Measurements from ENCODE around the gene NUP93. TPM values are rescaled to one million over a fixed set of nuclear protein-coding genes. Genes with fewer than 3 reads are reported as not detected.

Gene NUP93
- total and polyA plus RNA-seq, 2 donors from 2014 or later = 34.8 to 48.8 TPM

DNA sequence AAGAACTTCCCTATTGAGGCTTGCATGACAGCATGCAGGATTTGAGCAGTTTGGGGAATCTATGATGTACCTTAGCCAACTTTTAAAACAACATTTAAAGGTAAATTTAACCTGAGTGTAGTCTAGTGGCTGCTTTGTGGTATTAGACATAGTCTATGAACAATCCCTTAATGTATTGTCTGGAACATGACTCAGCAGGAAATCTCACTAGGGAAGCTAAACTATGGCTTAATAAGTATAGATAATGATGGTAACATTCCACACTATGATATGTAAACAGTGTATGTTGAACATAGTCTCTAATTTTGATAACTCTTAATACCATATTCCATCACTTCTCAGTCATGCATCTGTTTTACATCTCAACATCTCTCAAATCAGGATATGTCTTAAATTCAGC lies 83.0 kb downstream of the NUP93 start:
- Histone ChIP-seq H3K9ac (ENCODE audit: low read length in 3 of 3) (no peak overlapping the region), H3K4me3 (ENCODE audit: low read length in 3 of 3) (no peak overlapping the region), H3K27ac (ENCODE audit: low read depth in 2 of 2, low read length in 2 of 2) (no peak overlapping the region), H3K9me3 (ENCODE audit: control insufficient read depth in 2 of 3, insufficient read depth in 1 of 3, low read length in 3 of 3) (no peaks in the 10 kb centered on the region), H3K36me3 (ENCODE audit: control insufficient read depth in 2 of 3, insufficient read depth in 3 of 3, low read length in 3 of 3) (no peaks in the 10 kb centered on the region), H3K27me3 (ENCODE audit: control insufficient read depth, insufficient read depth, low read length) (no peaks in the 10 kb centered on the region), H3K4me1 (ENCODE audit: control insufficient read depth in 2 of 3, insufficient read depth in 2 of 3, low read depth in 1 of 3, low read length in 3 of 3) (no peaks in the 10 kb centered on the region)
- DNase-seq = no peak
- TF ChIP-seq, protein P1, sequence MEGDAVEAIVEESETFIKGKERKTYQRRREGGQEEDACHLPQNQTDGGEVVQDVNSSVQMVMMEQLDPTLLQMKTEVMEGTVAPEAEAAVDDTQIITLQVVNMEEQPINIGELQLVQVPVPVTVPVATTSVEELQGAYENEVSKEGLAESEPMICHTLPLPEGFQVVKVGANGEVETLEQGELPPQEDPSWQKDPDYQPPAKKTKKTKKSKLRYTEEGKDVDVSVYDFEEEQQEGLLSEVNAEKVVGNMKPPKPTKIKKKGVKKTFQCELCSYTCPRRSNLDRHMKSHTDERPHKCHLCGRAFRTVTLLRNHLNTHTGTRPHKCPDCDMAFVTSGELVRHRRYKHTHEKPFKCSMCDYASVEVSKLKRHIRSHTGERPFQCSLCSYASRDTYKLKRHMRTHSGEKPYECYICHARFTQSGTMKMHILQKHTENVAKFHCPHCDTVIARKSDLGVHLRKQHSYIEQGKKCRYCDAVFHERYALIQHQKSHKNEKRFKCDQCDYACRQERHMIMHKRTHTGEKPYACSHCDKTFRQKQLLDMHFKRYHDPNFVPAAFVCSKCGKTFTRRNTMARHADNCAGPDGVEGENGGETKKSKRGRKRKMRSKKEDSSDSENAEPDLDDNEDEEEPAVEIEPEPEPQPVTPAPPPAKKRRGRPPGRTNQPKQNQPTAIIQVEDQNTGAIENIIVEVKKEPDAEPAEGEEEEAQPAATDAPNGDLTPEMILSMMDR (IDR thresholded peaks at IDR 0.05; ENCODE audit: borderline replicate concordance, extremely low read depth, insufficient read depth) = no peak
- FAIRE-seq = no peak
- intact Hi-C loops (cut with DNase I) = no loop called here

DNA sequence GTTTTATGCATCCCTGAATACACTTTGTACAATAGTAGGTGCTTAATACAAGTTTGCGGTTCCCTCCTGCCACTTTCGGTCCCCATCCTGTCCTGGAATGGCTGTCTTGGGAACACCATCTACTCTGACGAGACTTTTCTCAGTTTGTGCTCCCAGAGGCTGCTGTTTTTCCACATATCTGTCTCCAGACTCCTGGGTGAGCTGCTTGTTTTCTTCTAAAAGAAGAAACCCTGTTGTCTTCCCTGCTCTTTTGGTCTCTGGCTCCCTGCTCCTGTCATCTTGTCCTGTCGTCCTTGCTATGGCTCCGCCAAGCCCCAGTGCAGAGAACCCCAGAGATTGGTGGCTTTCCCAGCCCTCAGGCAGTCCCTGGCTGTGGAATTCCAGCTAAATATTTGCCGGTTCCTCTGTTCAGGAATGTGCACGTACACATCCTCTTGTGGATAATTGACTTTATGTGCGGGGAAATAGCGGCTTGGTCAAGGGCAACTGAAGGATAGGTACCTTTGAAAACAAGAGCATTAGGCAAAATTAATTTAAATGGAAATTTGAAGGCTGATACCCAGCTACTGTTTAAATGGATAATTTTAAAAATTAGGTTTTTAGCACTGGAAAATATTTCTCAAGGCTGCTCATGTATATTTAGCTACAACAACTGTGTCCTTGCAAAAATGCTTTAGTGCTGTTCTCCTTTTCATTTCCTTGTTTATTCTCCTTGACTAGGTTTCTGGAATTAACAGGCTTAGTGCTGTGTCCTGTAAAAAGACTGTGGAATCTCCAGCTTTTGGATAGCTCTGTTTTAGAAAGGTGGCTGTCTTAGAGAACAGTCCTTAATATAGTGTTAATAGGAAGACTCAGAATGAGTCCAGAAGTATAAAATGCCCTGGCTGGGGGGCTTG lies 84.9 kb downstream of the NUP93 start:
- no peaks in the 10 kb centered on the region for H3K9me3 ChIP-seq (ENCODE audit: control insufficient read depth in 2 of 3, insufficient read depth in 1 of 3, low read length in 3 of 3)
- no peak overlapping the region for H3K4me3 ChIP-seq (ENCODE audit: low read length in 3 of 3)
- TF ChIP-seq, protein P1 (IDR thresholded peaks at IDR 0.05; ENCODE audit: borderline replicate concordance, extremely low read depth, insufficient read depth) = no peak
- no peaks in the 10 kb centered on the region for H3K4me1 ChIP-seq (ENCODE audit: control insufficient read depth in 2 of 3, insufficient read depth in 2 of 3, low read depth in 1 of 3, low read length in 3 of 3)
- no peaks in the 10 kb centered on the region for H3K27me3 ChIP-seq (ENCODE audit: control insufficient read depth, insufficient read depth, low read length)
- peak overlapping the region; percentile 66 to 80 for H3K27ac ChIP-seq (ENCODE audit: low read depth in 2 of 2, low read length in 2 of 2)
- DNase-seq (peak in 4 of 5 donors; percentile 66 to 75 (median 72)), FAIRE-seq (no peak)
- peak overlapping the region in 1 of 3 donors; percentile 20 for H3K9ac ChIP-seq (ENCODE audit: low read length in 3 of 3)
- intact Hi-C loops (cut with DNase I) = no loop called here
- H3K36me3 ChIP-seq (ENCODE audit: control insufficient read depth in 2 of 3, insufficient read depth in 3 of 3, low read length in 3 of 3) = no peaks in the 10 kb centered on the region

DNA sequence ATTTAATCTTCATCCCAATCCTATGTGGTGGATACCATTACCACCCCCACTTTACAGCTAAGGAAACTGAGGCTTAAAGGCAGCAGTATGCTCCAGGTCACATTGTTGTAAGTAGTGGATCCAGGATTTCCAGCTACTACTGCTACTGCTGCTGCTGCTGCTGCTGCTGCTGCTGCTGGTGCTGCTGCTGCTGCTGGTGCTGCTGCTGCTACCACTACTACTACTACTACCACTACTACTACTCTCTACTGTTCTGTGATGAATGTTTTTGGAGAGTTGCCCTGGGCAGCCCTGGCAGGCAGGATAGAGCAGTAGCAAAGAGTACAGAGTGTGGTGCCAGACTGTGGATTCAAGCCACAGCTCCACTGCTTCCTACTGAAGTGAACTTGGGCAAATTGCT lies 85.8 kb downstream of the NUP93 start:
- Histone ChIP-seq H3K36me3 (ENCODE audit: control insufficient read depth in 2 of 3, insufficient read depth in 3 of 3, low read length in 3 of 3) (no peaks in the 10 kb centered on the region), H3K27me3 (ENCODE audit: control insufficient read depth, insufficient read depth, low read length) (no peaks in the 10 kb centered on the region), H3K27ac (ENCODE audit: low read depth in 2 of 2, low read length in 2 of 2) (peak overlapping the region; percentile 45 to 80), H3K4me1 (ENCODE audit: control insufficient read depth in 2 of 3, insufficient read depth in 2 of 3, low read depth in 1 of 3, low read length in 3 of 3) (no peaks in the 10 kb centered on the region), H3K9me3 (ENCODE audit: control insufficient read depth in 2 of 3, insufficient read depth in 1 of 3, low read length in 3 of 3) (no peaks in the 10 kb centered on the region), H3K4me3 (ENCODE audit: low read length in 3 of 3) (no peak overlapping the region), H3K9ac (ENCODE audit: low read length in 3 of 3) (no peak overlapping the region)
- TF ChIP-seq, protein P1 (IDR thresholded peaks at IDR 0.05; ENCODE audit: borderline replicate concordance, extremely low read depth, insufficient read depth) = no peak
- DNase-seq = no peak
- no peak for FAIRE-seq
- intact Hi-C loops (cut with DNase I) = no loop called here
